T-helper 1 cell treated with Interleukin-12 subunit alpha and Interleukin-12 subunit beta and Interleukin-4 antibody, amounts not matched to agents 30 ng/mL and 1 ng/mL, for 36 hours (primary cell): ENCODE data around the gene PILRA. TPM values are rescaled to one million over a fixed set of nuclear protein-coding genes. Genes with fewer than 3 reads are reported as not detected.

Source experiments
- intact Hi-C: fragments of 100-400 bp; cut with micrococcal nuclease; formaldehyde crosslinking; loops from one replicate; pipeline ENCODE4 v1.15.1; 2024
- total RNA-seq: library from RNA; stranded (reverse); gene quantifications from 2 replicates; pipeline ENCODE4 v1.2.3, GENCODE V29; 2022

The PILRA gene
- total RNA-seq, 1 donor from 2014 or later, result 11.8 TPM

DNA sequence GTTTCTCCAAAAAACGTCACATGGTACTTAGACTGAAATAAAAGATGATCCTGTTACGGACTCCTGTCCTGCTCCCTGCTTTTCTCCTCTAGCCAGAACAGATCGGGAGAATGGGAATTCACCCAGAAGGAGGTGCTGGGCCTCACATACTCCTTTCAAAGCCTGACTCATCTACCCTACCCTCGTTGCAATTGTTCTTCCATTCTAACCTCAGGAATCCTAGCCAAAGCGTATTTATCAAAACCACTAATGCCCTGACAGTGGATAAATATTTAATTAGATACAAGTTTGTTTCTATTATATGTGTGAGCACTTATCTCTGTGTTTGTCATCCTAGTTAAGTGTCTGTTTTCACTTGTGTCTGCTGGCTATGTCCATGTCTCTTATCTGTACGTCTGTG, 33.5 kb downstream of the PILRA start:
- intact Hi-C loops, result loop anchor here (1.0 to 5.0 kb wide), 5 partner anchors 39 to 414 kb away; no protein-coding TSS in a partner anchor

DNA sequence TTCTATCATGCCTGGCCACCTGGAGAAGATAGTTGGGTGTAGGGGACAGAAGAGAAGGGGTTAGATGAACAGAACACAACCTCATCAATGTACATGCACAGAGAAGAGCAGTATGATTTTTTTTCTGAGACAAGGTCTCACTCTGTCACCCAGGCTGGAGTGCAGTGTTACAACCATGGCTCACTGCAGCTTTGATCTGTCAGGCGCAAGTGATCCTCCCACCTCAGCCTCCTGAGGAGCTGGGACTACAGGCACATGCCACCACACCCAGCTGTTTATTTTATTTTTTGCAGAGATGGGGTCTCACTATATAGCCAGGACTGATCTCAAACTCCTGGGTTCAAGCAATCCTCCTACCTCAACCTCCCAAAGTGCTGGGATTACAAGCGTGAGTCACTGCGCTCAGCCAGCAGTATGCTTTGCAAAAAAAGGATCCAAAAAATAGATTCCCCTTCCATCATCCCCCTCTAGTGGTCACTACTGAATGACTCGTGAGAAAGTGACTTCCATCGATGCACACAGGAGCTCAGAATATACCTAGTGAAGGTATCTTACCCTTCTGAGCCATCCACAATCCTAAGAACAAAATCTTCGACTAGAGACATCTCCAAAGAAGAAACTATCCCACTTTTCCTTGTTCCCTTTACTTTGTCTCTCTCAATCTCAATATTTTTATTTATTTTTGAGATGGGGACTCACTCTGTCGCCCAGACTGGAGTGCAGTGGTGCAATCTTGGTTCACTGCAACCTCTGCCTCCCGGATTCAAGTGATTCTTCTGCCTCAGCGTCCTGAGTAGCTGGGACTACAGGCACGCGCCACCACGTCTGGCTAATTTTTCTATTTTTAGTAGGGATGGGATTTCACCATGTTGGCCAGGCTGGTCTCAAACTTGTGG, 34.2 kb downstream of the PILRA start:
- intact Hi-C loops, result loop anchor here (1.0 to 5.0 kb wide), 5 partner anchors 40 to 415 kb away; no protein-coding TSS in a partner anchor

DNA sequence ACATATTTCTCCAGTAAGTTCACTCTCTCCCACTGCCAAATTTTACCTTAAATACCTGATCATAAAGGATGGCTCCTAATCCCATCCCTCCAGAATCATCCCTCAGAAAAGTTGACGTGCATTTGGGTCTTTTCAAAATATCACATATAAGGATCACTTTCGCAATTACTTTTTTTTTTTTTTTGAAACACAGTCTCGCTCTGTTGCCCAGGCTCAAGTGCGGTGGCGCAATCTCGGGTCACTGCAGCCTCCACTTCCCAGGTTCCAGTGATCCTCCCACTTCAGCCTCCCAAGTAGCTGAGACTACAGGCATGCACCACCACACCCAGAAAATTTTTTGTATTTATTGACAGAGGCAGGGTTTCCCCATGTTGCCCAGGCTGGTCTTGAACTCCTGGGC, 37.8 kb downstream of the PILRA start:
- intact Hi-C loops, result no loop called here

DNA sequence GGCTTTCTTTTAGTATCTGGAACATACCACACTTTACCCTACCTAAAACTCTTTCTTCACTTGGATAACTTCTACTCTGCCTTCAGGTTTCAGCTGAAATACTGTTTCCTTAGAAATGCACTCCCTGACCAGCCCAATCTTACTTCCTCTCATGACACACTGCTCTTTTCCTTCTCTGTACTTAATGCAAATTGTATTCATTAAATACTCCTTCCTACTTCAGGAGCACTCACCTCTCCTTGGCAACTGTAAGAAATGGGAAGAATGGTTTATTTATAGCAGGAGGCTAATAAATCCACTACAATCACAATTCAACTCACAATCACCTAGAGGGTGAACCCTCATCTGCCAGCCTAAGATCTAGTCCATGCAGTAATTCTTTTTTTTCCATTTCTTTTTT, 40.1 kb downstream of the PILRA start:
- intact Hi-C loops, result no loop called here

DNA sequence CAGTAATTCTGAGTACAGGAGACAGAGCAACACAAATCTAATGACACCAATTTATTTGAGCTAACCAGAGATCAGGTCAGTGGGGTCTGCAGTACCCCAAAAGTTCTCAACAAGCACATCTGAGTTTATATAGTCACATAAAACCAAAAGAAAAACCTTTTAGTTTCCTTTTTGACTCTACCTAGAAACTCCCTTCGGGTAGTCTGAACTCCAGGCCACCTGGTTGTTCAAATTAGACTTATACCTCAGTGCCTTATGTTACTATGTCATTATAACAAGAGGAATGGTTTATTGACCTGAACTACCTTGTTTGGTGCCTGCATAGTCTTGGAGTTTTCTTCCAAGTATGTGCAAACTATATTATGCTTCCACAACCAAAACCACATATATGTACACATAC, 40.6 kb downstream of the PILRA start:
- intact Hi-C loops, result no loop called here

DNA sequence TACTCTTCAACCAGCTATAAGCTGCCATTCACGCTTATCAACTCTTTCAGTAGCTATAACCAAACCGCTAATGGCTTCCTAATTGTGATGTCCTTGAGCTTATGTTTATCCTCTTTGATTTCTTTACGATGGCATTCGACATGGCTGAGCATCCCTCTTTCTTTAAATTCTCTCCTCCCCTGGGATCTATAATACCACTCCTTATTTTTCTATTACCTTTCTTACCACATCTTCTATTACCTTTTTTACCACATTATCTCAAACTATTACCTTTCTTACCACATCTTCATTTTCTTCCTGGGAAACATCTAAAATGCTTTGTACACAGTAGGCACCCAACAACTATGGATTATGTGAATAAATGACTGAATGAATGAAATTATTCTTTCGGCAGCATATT, 42.2 kb downstream of the PILRA start:
- intact Hi-C loops, result no loop called here

DNA sequence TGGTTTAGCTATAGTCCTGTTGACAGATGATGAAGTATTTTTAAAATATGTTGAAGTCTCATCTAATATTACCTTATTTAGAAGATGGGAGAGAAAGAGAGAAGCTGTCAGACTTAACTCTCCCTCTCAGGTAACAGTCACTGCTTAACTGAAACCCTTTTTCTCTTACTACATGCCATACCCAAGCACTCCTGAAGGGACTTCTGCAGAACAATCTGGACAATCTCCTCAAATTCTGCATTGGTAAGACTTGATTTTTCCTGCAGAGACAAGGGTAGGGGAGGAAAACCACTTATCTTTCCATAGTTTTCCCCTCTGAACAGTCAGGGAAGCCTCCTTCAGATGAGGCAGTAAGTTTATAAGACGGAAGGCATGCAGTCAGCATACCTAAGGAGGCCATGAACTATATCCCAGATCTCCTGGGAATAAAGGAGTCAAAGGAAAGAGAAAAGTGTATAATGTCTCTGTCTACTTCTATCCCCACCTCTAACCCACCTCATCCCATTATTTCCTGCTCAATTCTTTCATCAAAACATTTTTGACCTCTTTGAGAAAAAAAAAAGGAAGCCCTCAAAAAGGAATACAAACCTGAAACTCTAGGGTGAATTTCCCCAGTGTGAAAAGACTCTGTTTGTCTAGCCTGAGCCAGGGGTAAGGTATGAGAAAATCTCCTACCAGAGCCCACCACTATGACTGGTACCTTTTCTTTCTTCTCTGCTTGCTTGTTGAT, 45.8 kb downstream of the PILRA start:
- intact Hi-C loops, result no loop called here

DNA sequence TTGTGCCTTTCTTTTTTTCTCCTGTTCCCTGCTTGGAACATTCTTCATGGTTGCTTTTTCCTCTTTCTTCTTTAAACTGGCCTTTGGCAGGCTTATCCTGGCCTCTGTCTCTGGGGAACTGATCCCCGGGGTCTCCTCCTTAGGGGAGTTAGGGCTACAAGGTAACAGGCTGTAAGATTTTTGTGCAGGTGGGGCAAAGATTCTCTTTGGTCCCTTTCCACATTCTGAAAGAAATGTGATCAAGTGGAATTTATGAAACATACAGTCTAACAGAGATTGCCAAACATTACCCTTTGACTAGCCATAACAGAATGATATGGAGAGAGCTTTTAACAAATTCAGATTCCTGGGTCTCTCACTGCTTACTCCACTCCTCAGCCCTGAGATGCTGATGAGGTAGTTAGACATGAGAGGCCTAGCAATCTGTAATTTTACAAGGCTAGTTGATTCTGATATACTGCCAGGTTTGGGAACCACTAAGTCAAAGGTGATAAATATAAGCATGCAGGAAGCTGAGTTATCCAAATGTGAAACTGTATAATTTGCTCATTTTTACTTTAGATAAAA, 46.5 kb downstream of the PILRA start:
- intact Hi-C loops, result no loop called here

DNA sequence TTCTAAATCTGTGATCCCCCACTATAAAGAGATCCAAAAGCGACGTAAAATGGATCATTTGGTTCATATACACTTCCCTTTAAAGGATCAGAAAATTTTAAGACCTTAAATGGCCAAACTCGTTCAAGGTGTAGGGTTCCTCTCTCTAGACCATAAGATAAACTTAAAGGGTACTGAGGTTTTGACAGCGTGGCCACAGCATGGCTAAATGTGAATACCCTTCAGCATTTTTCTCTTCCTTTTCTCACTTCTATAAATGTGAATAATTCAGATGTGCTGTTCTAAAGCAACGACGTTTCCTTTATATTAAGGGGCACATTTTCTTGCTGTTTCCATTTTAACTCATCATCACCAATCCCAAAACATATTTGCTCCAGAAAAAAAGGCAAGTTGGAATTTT, 50.0 kb downstream of the PILRA start:
- intact Hi-C loops, result no loop called here

DNA sequence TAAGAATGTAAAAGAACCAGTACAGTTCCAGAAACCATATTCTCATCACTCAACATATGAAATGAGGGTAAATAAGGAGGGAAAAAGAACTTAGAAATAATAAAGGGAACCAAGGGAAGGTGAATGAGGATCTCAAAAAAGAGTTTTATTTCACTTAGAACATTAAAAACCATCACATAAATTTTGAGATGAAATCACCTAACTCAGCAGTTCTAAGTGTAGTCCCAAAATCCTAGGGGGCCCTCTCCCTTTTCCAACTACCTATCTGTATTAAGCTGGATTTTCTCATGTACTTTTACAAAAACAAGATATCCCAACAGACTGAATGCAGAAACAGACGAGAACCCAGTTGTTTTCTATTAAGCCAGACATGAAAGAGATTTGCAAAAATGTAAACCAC, 52.1 kb downstream of the PILRA start:
- intact Hi-C loops, result no loop called here

DNA sequence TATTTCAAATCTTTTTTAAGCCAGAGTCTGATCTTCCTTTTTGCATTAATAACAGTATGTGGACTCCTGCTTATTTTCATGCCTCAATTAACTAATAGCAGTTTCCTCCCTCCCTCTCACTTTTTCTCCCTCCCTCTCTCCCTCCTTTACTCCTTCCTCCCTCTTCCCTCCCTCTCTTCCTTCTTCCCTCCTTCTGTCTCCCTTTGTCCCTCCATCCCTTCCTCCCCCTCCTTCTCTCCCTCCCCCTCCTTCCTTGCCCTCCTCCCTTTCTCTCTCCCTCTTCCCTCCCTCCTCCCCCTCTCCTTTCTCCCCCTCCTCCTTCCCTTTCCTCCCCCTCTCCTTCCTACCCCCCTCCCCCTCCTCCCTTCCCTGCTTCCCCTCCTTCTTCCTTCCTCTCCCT, 53.2 kb downstream of the PILRA start:
- intact Hi-C loops, result no loop called here

DNA sequence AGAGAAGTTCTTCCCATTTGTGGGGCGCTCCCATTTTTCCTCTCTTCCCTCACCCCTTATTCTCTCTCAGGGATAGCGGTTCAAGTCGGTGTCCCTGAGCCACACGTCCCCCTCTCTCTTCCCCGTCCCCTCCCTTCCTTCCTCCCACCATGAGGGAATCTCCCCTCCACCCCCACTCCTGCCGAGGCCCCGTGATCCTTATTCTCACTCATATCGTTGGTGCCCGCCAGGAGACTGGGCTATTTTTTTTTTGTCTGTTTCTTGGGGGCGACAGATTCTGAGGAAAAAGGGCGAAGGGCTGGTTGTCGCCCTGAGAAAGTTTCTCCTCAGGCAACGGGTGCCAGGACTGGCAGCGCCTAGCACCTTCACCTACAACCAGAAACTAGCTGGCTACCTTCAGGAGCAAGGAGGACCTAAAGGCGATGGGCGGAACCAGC, 54.5 kb downstream of the PILRA start:
- intact Hi-C loops, result loop anchor here (1.0 to 2.0 kb wide), 14 partner anchors 9 to 1019 kb away; partner anchors contain the start of genes BUD31, LAMTOR4, MBLAC1 and PDAP1

DNA sequence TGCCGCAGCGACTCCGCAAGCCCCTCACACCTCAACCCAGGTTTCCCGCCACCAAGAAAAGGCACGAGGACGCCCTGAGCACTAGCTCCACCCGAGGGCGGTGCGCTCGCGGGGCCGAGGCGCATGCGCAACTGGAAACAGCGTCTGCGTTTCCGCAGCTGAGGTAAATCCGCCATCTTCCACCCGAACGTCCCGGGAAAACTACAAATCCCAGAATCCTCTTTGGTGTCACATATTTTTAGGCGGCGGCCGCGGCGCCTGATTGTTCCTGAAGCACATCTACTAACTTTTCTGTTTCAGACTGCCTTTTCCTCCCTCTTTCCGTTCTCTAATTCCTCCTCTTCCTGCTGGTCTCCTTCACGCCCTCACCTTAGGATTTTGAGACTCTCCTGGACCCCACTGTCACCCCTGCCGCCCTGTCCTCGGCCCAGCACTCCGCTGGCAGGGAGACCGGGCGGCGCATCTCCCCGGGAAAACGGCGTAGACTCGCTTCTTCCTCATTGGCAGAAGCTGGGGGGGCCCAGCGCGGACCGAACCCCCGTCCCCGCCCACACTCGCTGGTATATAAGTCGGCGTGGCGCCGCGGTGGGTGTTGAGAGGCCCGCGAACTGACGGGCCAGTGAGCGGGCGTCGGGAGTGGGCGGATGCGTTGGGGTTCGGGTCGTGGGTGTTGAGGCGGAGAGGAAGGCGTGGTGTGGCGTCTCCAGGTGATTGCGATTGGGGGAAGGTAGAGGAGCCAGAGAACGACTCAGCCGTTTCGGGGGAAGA, 55.1 kb downstream of the PILRA start, which contains the start of gene ZCWPW1:
Gene ZCWPW1, minus strand, starts transcription at position 505 of the 768 bp plus-strand sequence. CDS start 8,054 bp downstream, outside the sequence.
- intact Hi-C loops, result loop anchor here (1.0 to 2.0 kb wide), 14 partner anchors 8 to 1020 kb away; partner anchors contain the start of genes BUD31, LAMTOR4, MBLAC1 and PDAP1

DNA sequence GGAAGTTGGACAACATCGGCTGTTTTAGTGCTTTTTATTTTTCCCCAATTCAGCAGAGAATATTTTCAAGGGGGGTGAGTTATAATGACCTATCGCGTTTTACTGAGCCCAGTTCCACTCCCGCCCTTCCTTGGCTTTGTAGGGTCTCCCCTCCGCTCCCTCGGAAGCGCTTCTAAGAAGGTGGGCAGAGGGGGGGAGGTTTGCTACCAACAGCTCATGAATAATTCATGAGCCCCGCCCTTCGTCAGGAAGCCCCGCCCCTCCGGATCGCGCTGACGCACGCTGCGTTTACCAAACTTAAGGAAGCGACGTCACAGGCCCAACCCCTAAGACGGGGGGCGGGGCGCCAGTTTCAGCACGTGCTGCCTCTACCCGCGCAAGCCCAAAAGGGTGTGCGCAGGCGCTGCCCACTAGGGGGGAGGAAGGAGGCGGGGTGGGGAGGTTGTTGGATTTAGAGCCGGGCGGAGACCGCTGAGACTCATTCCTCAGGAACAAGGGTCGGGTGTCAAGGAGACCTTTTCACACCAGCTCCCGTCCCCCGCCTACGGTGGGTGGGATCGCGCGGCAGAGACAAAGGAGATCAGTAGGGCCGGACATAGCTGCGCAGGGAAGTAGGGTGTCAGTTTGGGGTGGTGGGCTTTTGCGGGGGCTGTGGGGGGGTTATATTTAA, 55.8 kb downstream of the PILRA start:
- intact Hi-C loops, result loop anchor here (1.0 to 2.0 kb wide), 25 partner anchors 7 to 1021 kb away; partner anchors contain the start of genes AGFG2, AP4M1, BUD31 and FBXO24

DNA sequence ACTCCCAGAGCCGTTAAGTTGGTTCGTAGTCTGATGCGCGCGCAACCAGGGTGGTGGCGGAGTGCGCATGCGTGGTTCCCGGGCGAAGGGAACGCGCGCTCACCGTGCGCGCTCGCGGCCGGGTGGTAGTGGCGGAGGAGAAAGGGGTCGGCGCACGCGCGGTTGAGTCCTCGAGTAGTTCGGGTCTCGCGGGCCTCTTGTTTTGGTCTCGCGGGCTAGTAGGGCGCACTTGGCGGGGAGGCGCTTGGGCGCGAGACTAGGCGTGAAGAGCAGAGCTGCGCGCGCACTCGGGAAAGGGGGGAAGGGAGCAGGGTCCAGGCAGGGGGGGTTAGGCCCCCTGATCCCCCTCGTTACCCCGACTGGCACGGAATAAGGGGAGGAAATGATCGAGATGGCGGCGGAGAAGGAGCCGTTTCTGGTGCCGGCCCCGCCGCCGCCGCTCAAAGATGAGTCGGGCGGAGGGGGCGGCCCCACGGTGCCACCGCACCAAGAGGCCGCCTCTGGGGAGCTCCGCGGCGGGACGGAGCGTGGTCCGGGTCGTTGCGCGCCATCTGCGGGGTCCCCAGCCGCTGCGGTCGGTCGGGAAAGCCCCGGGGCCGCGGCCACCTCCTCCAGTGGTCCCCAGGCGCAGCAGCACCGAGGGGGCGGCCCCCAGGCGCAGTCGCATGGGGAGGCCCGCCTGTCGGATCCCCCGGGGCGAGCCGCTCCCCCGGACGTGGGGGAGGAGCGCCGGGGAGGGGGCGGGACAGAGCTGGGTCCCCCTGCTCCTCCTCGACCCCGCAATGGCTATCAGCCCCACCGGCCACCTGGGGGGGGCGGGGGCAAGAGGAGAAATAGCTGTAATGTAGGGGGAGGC, 56.6 kb downstream of the PILRA start, which contains the start of gene MEPCE:
Gene MEPCE, plus strand, starts transcription at position 195 of the 856 bp plus-strand sequence. Its CDS starts 188 bp downstream, at position 383.
- intact Hi-C loops, result loop anchor here (1.0 to 2.0 kb wide), 15 partner anchors 20 to 871 kb away; partner anchors contain the start of genes AGFG2, AP4M1, FBXO24 and GNB2

DNA sequence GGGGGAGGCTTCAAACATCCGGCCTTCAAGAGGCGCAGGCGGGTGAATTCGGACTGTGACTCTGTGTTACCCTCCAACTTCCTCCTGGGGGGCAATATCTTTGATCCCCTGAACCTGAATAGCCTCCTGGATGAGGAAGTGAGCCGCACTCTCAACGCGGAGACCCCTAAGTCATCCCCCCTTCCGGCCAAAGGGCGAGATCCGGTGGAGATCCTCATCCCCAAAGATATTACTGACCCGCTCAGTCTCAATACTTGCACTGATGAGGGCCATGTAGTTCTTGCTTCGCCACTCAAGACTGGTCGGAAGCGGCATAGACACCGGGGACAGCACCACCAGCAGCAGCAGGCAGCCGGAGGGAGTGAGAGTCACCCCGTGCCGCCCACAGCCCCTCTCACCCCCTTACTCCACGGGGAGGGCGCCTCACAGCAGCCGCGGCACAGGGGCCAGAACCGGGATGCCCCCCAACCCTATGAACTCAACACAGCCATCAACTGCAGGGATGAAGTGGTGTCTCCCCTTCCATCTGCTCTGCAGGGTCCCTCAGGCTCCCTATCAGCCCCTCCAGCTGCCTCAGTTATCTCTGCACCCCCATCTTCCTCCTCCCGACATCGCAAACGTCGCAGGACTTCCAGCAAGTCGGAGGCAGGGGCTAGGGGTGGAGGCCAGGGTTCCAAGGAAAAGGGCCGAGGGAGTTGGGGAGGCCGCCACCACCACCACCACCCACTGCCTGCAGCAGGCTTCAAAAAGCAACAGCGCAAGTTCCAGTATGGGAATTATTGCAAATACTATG, 57.4 kb downstream of the PILRA start:
- intact Hi-C loops, result no loop called here

DNA sequence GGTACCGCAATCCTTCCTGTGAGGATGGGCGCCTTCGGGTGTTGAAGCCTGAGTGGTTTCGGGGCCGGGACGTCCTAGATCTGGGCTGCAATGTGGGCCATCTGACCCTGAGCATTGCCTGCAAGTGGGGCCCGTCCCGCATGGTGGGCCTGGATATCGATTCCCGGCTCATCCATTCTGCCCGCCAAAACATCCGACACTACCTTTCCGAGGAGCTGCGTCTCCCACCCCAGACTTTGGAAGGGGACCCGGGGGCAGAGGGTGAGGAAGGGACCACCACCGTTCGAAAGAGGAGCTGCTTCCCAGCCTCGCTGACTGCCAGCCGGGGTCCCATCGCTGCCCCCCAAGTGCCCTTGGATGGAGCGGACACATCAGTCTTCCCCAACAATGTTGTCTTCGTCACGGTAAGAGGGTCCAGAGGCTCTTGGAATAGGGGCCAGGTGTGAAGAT, 58.0 kb downstream of the PILRA start:
- intact Hi-C loops, result no loop called here

DNA sequence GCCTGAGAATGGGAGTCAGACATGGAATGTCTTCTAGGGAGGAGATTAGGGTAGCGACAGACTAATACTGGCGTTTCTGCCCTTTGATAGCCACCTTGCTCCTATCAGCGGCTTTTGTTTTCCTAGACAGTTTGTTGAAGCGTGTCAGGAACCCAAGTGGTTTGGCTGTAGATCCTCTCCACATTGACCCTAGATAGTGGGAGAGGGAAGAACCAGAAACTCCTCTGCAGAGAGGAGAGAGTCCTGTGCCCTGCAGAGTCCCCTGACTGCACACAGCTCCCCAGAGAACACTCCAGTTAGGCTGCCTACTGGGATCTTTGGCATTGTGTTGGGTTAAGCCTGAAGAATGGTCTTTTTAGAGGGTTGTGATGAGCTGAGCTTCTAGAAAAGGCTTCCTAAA, 58.8 kb downstream of the PILRA start:
- intact Hi-C loops, result no loop called here
